Tibial nerve (tissue), 4 donors: ENCODE results near the gene KRTAP1-3. TPM values are rescaled to one million over a fixed set of nuclear protein-coding genes. Genes with fewer than 3 reads are reported as not detected.
"Not testable (repeated sequence)": the region's sequence is repeated elsewhere in the genome, so short reads cannot be mapped to it uniquely, and the experiment has no call there.

Experiments
- DNase-seq, 2 donors: peaks; one replicate each; pipeline ENCODE4 v3.0.0-alpha.2; 2019; ENCODE audit warnings: low spot score in 2 of 2
- H3K27ac ChIP-seq, 4 donors: fragments of 200-600 bp; sonication (generic) in 3 of 4; one replicate each; pipeline ENCODE4 v1.5.1; 2017 to 2019; ENCODE audit warnings: mild to moderate bottlenecking in 1 of 4
- H3K27me3 ChIP-seq, 2 donors: fragments of 200-600 bp; sonication (generic) in 1 of 2; one replicate each; pipeline versions ENCODE4 v1.5.1 to v1.6.0; 2017 to 2019
- H3K36me3 ChIP-seq, 3 donors: fragments of 200-600 bp; sonication (generic); one replicate each; pipeline ENCODE4 v1.5.1; 2018 to 2019
- H3K4me1 ChIP-seq, 4 donors: fragments of 200-600 bp; sonication (generic) in 3 of 4; one replicate each; pipeline ENCODE4 v1.5.1; 2017 to 2019
- H3K4me3 ChIP-seq, 4 donors: fragments of 200-600 bp; sonication (generic) in 3 of 4; one replicate each; pipeline ENCODE4 v1.5.1; 2017 to 2019; ENCODE audit warnings: mild to moderate bottlenecking in 1 of 4, moderate library complexity in 1 of 4
- H3K9me3 ChIP-seq, 4 donors: fragments of 200-600 bp; sonication (generic) in 3 of 4; one replicate each; pipeline ENCODE4 v1.5.1; 2017 to 2019
- EP300 ChIP-seq, 2 donors: sonication (generic); formaldehyde crosslinking; IDR thresholded peaks; one replicate each; pipeline ENCODE4 v1.6.1; 2017; ENCODE audit warnings: antibody characterized with exemption in 2 of 2, mild to moderate bottlenecking in 1 of 2
- POLR2A ChIP-seq, 2 donors: fragments of 450-650 bp; IDR thresholded peaks; one replicate each; pipeline ENCODE4 v1.6.1; 2017; ENCODE audit warnings: antibody characterized with exemption in 2 of 2, mild to moderate bottlenecking in 2 of 2, moderate library complexity in 2 of 2
- WGBS, 2 donors: methylation state at CpG; one replicate each; pipeline ENCODE4 v1.1.5; 2018; 5-methylcytosine and 5-hydroxymethylcytosine counted together
- total RNA-seq, 4 donors: library from RNA; depleted of rRNA; stranded (reverse); fragments of >200 nt; gene quantifications; one replicate each; pipeline ENCODE4 v1.1.0, GENCODE V29; 2016
- TF ChIP-seq, protein P1 (sequence below), 5 experiments: fragments of 200-600 bp in 3 of 5; fragments of 450-650 bp in 2 of 5; sonication (generic) in 3 of 5; IDR thresholded peaks; one replicate each; pipeline ENCODE4 v1.5.1; 2016 to 2019; ENCODE audit warnings: antibody characterized with exemption in 5 of 5, mild to moderate bottlenecking in 3 of 5, moderate library complexity in 2 of 5

The KRTAP1-3 gene
- total RNA-seq, 4 donors from 2014 or later = not detected

DNA sequence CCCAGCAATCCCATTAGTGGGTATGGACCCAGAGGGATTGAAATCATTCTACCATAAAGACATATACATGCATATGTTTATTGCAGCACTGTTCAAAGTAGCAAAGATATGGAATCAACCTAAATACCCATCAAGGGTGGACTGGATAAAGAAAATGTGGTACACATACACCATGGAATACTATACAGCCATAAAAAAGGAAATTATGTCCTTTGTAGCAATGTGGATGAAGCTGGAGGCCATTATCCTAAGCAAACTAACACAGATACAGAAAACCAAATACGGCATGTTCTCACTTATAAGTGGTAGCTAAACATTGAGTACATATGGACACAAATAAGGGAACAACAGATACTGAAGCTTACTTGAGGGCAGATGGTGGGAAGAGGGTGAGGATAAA is 22.9 kb upstream of the KRTAP1-3 start:
- Histone ChIP-seq H3K9me3 (peaks cover 0 to 4% (median 0%) of the 10 kb centered on the region in 4 donors), H3K4me1 (peaks cover 0 to 15% (median 0%) of the 10 kb centered on the region in 4 donors), H3K36me3 (no peaks in the 10 kb centered on the region), H3K4me3 (no peak overlapping the region), H3K27ac (no peak overlapping the region), H3K27me3 (no peaks in the 10 kb centered on the region)
- DNase-seq = no peak
- WGBS, 2 donors = 94% methylated on average over 1 of the region's 1 CpG
- TF ChIP-seq POLR2A (IDR thresholded peaks at IDR 0.05) (no peak), EP300 (IDR thresholded peaks at IDR 0.05) (no peak)
- TF ChIP-seq, protein P1, sequence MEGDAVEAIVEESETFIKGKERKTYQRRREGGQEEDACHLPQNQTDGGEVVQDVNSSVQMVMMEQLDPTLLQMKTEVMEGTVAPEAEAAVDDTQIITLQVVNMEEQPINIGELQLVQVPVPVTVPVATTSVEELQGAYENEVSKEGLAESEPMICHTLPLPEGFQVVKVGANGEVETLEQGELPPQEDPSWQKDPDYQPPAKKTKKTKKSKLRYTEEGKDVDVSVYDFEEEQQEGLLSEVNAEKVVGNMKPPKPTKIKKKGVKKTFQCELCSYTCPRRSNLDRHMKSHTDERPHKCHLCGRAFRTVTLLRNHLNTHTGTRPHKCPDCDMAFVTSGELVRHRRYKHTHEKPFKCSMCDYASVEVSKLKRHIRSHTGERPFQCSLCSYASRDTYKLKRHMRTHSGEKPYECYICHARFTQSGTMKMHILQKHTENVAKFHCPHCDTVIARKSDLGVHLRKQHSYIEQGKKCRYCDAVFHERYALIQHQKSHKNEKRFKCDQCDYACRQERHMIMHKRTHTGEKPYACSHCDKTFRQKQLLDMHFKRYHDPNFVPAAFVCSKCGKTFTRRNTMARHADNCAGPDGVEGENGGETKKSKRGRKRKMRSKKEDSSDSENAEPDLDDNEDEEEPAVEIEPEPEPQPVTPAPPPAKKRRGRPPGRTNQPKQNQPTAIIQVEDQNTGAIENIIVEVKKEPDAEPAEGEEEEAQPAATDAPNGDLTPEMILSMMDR (IDR thresholded peaks at IDR 0.05) = no peak

- not testable (repeated sequence) for H3K4me1 ChIP-seq, H3K36me3 ChIP-seq, H3K9me3 ChIP-seq, H3K27me3 ChIP-seq, DNase-seq, H3K4me3 ChIP-seq, H3K27ac ChIP-seq
- WGBS, 2 donors = 43 to 61% methylated on average over 1 to 3 of the region's 6 CpGs
These were observed 20.5 kb upstream of the KRTAP1-3 start, which contains the start of gene KRTAP2-2 for GRCh38 chr17:41055130-41055529. TSS of gene KRTAP2-2 (minus strand) at chr17:41055230. CDS start at chr17:41055211, 19 bp downstream.

DNA sequence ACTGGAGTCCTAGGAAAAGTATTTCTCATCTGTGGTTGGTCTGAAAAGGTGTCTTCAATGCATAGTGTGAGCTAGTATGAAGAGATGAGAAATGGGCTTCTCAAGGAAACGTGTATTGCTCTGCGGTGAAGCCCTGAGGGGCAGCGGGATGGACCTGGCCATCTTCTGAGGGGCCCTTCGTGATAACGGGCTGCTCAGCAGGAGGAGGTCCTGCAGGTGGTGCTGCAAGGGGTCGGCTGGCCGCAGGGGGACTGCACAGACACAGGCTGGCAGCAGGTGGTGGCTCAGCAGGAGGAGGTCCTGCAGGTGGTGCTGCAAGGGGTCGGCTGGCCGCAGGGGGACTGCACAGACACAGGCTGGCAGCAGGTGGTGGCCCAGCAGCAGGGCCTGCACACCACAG is 19.9 kb upstream of the KRTAP1-3 start:
- not testable (repeated sequence) for H3K4me1 ChIP-seq, H3K9me3 ChIP-seq, H3K27ac ChIP-seq, H3K4me3 ChIP-seq, H3K36me3 ChIP-seq, H3K27me3 ChIP-seq, DNase-seq
- WGBS, 2 donors = 76 to 78% methylated on average over 7 of the region's 9 CpGs

DNA sequence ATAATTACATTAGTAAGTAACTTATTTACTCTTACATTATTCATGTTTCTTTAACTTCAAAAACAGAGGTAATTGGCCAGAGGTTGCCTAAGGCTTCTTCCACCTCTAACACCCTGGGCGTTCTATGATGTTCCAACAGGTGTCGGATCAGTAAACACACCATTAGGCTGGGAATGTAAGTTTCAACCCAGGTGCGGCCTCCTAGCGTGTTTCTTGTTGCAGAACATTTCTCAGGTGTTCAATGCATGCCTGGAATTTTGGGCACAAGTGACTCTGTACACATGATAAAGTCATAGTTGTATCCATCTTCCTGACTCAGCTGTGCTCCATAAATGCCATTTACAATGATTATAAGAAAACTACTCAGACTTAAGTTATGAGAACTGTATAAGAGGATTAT is 19.4 kb upstream of the KRTAP1-3 start:
- WGBS, 2 donors = 92 to 96% methylated on average over 4 of the region's 4 CpGs
- H3K36me3 ChIP-seq = no peaks in the 10 kb centered on the region
- H3K27ac ChIP-seq = no peak overlapping the region
- H3K4me1 ChIP-seq = no peaks in the 10 kb centered on the region
- H3K9me3 ChIP-seq = peaks cover 0 to 4% (median 0%) of the 10 kb centered on the region in 4 donors
- TF ChIP-seq POLR2A (IDR thresholded peaks at IDR 0.05) (no peak), EP300 (IDR thresholded peaks at IDR 0.05) (no peak)
- TF ChIP-seq, protein P1 (IDR thresholded peaks at IDR 0.05) = no peak
- no peak for DNase-seq
- peaks cover 0 to 3% of the 10 kb centered on the region in 2 donors for H3K27me3 ChIP-seq
- no peak overlapping the region for H3K4me3 ChIP-seq

- Histone ChIP-seq H3K36me3 (no peaks in the 10 kb centered on the region), H3K27me3 (peaks cover 0 to 11% of the 10 kb centered on the region in 2 donors), H3K27ac (no peak overlapping the region), H3K4me1 (no peaks in the 10 kb centered on the region), H3K9me3 (peaks cover 0 to 2% (median 0%) of the 10 kb centered on the region in 4 donors), H3K4me3 (no peak overlapping the region)
- TF ChIP-seq, protein P1 (IDR thresholded peaks at IDR 0.05) = no peak
- TF ChIP-seq EP300 (IDR thresholded peaks at IDR 0.05) (no peak), POLR2A (IDR thresholded peaks at IDR 0.05) (no peak)
- no peak for DNase-seq
These were observed 17.9 kb upstream of the KRTAP1-3 start for GRCh38 chr17:41052566-41052965.

DNA sequence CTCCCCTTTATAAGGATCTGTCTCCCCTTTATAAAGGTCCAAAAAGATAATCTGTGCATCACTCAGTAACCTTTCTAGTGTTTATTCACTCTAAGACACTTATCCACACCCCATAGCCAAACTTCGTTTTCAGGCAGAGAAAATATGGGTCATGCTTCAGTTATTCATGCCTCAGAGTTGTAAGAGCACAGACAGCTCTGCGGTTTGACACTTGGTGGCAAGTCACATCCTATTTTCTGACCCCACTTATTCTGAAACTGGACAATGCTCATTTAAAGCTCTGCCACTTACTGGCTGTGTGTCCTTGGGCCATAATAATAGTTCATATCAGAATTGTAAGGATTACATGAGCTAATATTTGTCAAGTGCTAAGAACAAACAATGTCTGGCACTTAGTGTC is 14.4 kb upstream of the KRTAP1-3 start:
- Histone ChIP-seq H3K36me3 (no peaks in the 10 kb centered on the region), H3K9me3 (peaks cover 0 to under 1% (median 0%) of the 10 kb centered on the region in 4 donors), H3K4me1 (no peaks in the 10 kb centered on the region), H3K27me3 (peaks cover 0 to 11% of the 10 kb centered on the region in 2 donors), H3K27ac (no peak overlapping the region), H3K4me3 (no peak overlapping the region)
- TF ChIP-seq, protein P1 (IDR thresholded peaks at IDR 0.05) = no peak
- TF ChIP-seq POLR2A (IDR thresholded peaks at IDR 0.05) (no peak), EP300 (IDR thresholded peaks at IDR 0.05) (no peak)
- 39 to 57% methylated on average over 2 of the region's 2 CpGs for WGBS, 2 donors
- DNase-seq = no peak
